Coronary artery (tissue), 2 donors: ENCODE data around the gene CDKL5.
"Not testable (repeated sequence)": the region's sequence is repeated elsewhere in the genome, so short reads cannot be mapped to it uniquely, and the experiment has no call there.

Experiments used
- DNase-seq: peaks from one replicate; pipeline ENCODE4 v3.0.0-alpha.2; 2017; ENCODE audit warnings: low spot score
- H3K27ac ChIP-seq, 2 donors: fragments of 200-600 bp; sonication (generic); one replicate each; pipeline ENCODE4 v1.5.1; 2016 to 2019
- H3K4me3 ChIP-seq: fragments of 200-600 bp; sonication (generic); 2 replicates; pipeline ENCODE4 v1.5.1; 2016; ENCODE audit warnings: mild to moderate bottlenecking, moderate library complexity
- CTCF ChIP-seq: fragments of 200-600 bp; sonication (generic); IDR thresholded peaks from one replicate; pipeline ENCODE4 v1.5.1; 2019; ENCODE audit warnings: antibody characterized with exemption

Gene CDKL5

GRCh38 chrX:18428006-18428405, 2.6 kb downstream of the CDKL5 start:
- no peak overlapping the region for H3K27ac ChIP-seq
- TF ChIP-seq CTCF = no peak
- no peak for DNase-seq
- H3K4me3 ChIP-seq = no peak overlapping the region

GRCh38 chrX:18433288-18433687, 7.9 kb downstream of the CDKL5 start:
- not testable (repeated sequence) for H3K27ac ChIP-seq, DNase-seq, H3K4me3 ChIP-seq

- DNase-seq = no peak
- no peak overlapping the region for H3K4me3 ChIP-seq
- H3K27ac ChIP-seq = no peak overlapping the region
- no peak for TF ChIP-seq CTCF
These were observed 9.5 kb downstream of the CDKL5 start for GRCh38 chrX:18434896-18435295.

GRCh38 chrX:18436017-18436416, 10.6 kb downstream of the CDKL5 start:
- TF ChIP-seq CTCF = no peak
- no peak for DNase-seq
- no peak overlapping the region for H3K27ac ChIP-seq
- H3K4me3 ChIP-seq = no peak overlapping the region

- Histone ChIP-seq H3K27ac (no peak overlapping the region), H3K4me3 (no peak overlapping the region)
- no peak for TF ChIP-seq CTCF
- no peak for DNase-seq
These were observed 15.4 kb downstream of the CDKL5 start for GRCh38 chrX:18440835-18441234.

GRCh38 chrX:18441780-18442367, 16.5 kb downstream of the CDKL5 start:
- TF ChIP-seq CTCF = no peak
- H3K27ac ChIP-seq = no peak overlapping the region
- DNase-seq = no peak
- no peak overlapping the region for H3K4me3 ChIP-seq

- DNase-seq = no peak
- TF ChIP-seq CTCF = no peak
- Histone ChIP-seq H3K27ac (no peak overlapping the region), H3K4me3 (no peak overlapping the region)
These were observed 23.0 kb downstream of the CDKL5 start for GRCh38 chrX:18448416-18448815.

GRCh38 chrX:18449236-18449635, 23.8 kb downstream of the CDKL5 start:
- no peak overlapping the region for H3K27ac ChIP-seq
- no peak overlapping the region for H3K4me3 ChIP-seq
- no peak for TF ChIP-seq CTCF
- no peak for DNase-seq
